Thyroid gland (tissue), 4 donors: Measurements from ENCODE around the gene VPS33A. TPM values are rescaled to one million over a fixed set of nuclear protein-coding genes. Genes with fewer than 3 reads are reported as not detected.

ENCODE experiments used
- DNase-seq, 2 donors: peaks; one replicate each; pipeline ENCODE4 v3.0.0-alpha.2; 2019
- H3K27ac ChIP-seq, 3 donors: fragments of 200-600 bp; sonication (generic); 1 replicate in 2 of 3; 2 replicates in 1 of 3; pipeline ENCODE4 v1.5.1; 2016 to 2019; ENCODE audit warnings: mild to moderate bottlenecking in 1 of 3, moderate library complexity in 1 of 3
- H3K27me3 ChIP-seq: fragments of 200-600 bp; sonication (generic); one replicate; pipeline ENCODE4 v1.5.1; 2019
- H3K36me3 ChIP-seq, 2 donors: fragments of 200-600 bp; sonication (generic); one replicate each; pipeline ENCODE4 v1.5.1; 2016 to 2019
- H3K4me1 ChIP-seq, 2 donors: fragments of 200-600 bp; sonication (generic); one replicate each; pipeline ENCODE4 v1.5.1; 2017 to 2019
- H3K4me3 ChIP-seq, 3 donors: fragments of 200-600 bp; sonication (generic); replicated peaks in 1 of 3; 1 replicate in 2 of 3; 2 replicates in 1 of 3; pipeline ENCODE4 v1.5.1; 2016; ENCODE audit warnings: mild to moderate bottlenecking in 1 of 3
- H3K9me3 ChIP-seq: fragments of 200-600 bp; sonication (generic); one replicate; pipeline ENCODE4 v1.5.1; 2017
- CTCF ChIP-seq, 6 experiments: fragments of 200-600 bp in 3 of 6; fragments of 450-650 bp in 3 of 6; sonication (generic) in 3 of 6; IDR thresholded peaks; one replicate each; pipeline ENCODE4 v1.5.1; 2016 to 2019; ENCODE audit warnings: antibody characterized with exemption in 6 of 6, mild to moderate bottlenecking in 2 of 6, inconsistent platforms in 1 of 6, moderate library complexity in 1 of 6
- POLR2A ChIP-seq, 2 donors: fragments of 450-650 bp; IDR thresholded peaks; one replicate each; pipeline ENCODE4 v1.6.1; 2017; ENCODE audit warnings: antibody characterized with exemption in 2 of 2, mild to moderate bottlenecking in 2 of 2, moderate library complexity in 1 of 2
- WGBS, 2 donors: methylation state at CpG; one replicate each; pipeline ENCODE4 v1.1.5; 2017; 5-methylcytosine and 5-hydroxymethylcytosine counted together
- intact Hi-C: fragments of 100-400 bp; cut with DNase I; formaldehyde crosslinking; loops from one replicate; pipeline ENCODE4 v1.15.1; 2023
- total RNA-seq, 4 donors: library from RNA; depleted of rRNA; stranded (reverse); fragments of >200 nt; gene quantifications; one replicate each; pipeline ENCODE4 v1.2.3, GENCODE V29; 2016

The VPS33A gene
- total RNA-seq, result 10 to 100 TPM; 14.3 to 16.4 (median 16.1) TPM

GRCh38 chr12:122266230-122266901 is at the start of gene VPS33A:
VPS33A (minus strand) TSS chr12:122266494; CDS start chr12:122266408, 86 bp downstream.
- H3K9me3 ChIP-seq, result no peaks in the 10 kb centered on the region
- peaks cover 10 to 23% of the 10 kb centered on the region in 2 donors for H3K36me3 ChIP-seq
- H3K27me3 ChIP-seq, result no peaks in the 10 kb centered on the region
- H3K27ac ChIP-seq, result peak within 1 kb of the TSS; percentile 23 to 87 (median 76)
- peak within 1 kb of the TSS; percentile 37 to 85 (median 59) for H3K4me3 ChIP-seq
- H3K4me1 ChIP-seq, result peaks cover 4 to 8% of the 10 kb centered on the region in 2 donors
- TF ChIP-seq POLR2A (IDR thresholded peaks at IDR 0.05), result peak in 1 of 2 donors; percentile 60
- peak in 2 of 6 experiments; percentile 11 to 38 for TF ChIP-seq CTCF (IDR thresholded peaks at IDR 0.05)
- DNase-seq, result peak; percentile 96 to 97
- 0 to 2% methylated on average over 20 to 40 of the region's 56 CpGs for WGBS, 2 donors
- intact Hi-C loops, result no loop called here

DNA sequence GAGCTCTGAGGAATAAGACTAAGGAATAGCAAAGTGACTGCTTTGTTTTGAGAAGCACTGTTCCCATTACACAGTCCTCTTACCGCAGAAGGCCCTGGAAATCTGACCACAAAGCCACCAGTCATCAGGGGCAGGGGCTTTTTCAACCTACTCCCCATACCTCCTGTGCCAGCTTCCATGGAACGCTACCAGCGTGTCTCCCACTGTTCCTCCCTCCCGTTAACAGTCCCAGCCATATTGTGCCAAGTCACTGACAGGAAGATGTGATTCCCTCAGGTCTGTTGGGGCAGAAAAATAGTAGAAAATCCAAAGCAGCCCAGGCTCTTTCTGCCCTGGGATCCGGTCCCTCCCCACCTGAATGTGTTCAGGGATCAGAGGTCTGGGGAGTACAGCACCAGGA is 46.6 kb upstream of the VPS33A start:
- DNase-seq, result no peak
- WGBS, 2 donors, result 98% methylated on average over 5 of the region's 5 CpGs
- no peak overlapping the region for H3K27ac ChIP-seq
- TF ChIP-seq CTCF (IDR thresholded peaks at IDR 0.05) (no peak), POLR2A (IDR thresholded peaks at IDR 0.05) (no peak)
- no peak overlapping the region for H3K4me3 ChIP-seq
- peaks cover 16 to 46% of the 10 kb centered on the region in 2 donors for H3K36me3 ChIP-seq
- intact Hi-C loops, result no loop called here
- H3K9me3 ChIP-seq, result no peaks in the 10 kb centered on the region
- H3K27me3 ChIP-seq, result no peaks in the 10 kb centered on the region
- H3K4me1 ChIP-seq, result no peaks in the 10 kb centered on the region

- Histone ChIP-seq H3K27me3 (no peaks in the 10 kb centered on the region), H3K27ac (no peak overlapping the region), H3K9me3 (no peaks in the 10 kb centered on the region), H3K4me3 (no peak overlapping the region), H3K4me1 (no peaks in the 10 kb centered on the region), H3K36me3 (peaks cover 12 to 38% of the 10 kb centered on the region in 2 donors)
- DNase-seq, result no peak
- TF ChIP-seq POLR2A (IDR thresholded peaks at IDR 0.05), result no peak
- 95% methylated on average over 5 of the region's 5 CpGs for WGBS, 2 donors
- intact Hi-C loops, result no loop called here
Observed at GRCh38 chr12:122311696-122312095, 45.4 kb upstream of the VPS33A start.

DNA sequence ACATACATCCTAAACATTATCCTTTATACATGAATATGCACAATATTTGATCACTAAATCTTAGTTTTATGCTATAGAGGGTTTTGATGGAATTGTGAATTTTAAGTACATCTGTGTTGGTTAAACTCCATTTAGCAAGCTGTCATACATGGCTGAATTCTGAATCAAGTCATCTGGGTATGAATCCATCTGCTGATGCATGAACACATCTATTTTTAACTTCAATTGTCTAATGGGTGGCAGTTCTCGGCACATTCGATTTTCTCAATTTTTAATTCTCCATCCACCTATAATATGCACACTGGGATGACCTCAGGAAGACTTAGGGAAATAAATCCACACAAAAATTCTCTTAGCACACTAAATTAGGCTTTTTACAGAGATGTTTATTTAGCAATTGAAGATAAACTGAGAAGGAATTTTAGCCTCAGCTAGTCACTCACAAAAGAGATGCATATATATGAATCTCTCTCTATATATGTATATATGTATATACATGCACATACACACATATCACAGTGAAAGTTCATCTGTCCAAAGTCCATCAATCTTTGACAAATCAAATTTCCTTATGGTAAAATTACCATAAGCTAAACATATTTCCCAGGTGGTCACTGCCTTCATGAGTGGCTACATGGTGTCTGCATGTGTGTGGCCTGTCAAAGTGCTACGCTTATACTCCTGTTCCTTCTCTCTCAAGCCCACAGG is 44.5 kb upstream of the VPS33A start:
- no peaks in the 10 kb centered on the region for H3K27me3 ChIP-seq
- H3K27ac ChIP-seq, result no peak overlapping the region
- no peak overlapping the region for H3K4me3 ChIP-seq
- DNase-seq, result no peak
- intact Hi-C loops, result no loop called here
- WGBS, 2 donors, result 90 to 94% methylated on average over 3 of the region's 3 CpGs
- H3K9me3 ChIP-seq, result no peaks in the 10 kb centered on the region
- no peaks in the 10 kb centered on the region for H3K4me1 ChIP-seq
- peaks cover 12 to 36% of the 10 kb centered on the region in 2 donors for H3K36me3 ChIP-seq
- TF ChIP-seq POLR2A (IDR thresholded peaks at IDR 0.05), result no peak
- TF ChIP-seq CTCF (IDR thresholded peaks at IDR 0.05), result no peak

GRCh38 chr12:122309564-122310121 is 43.3 kb upstream of the VPS33A start:
- peaks cover 12 to 35% of the 10 kb centered on the region in 2 donors for H3K36me3 ChIP-seq
- intact Hi-C loops, result no loop called here
- H3K27me3 ChIP-seq, result no peaks in the 10 kb centered on the region
- DNase-seq, result no peak
- no peaks in the 10 kb centered on the region for H3K4me1 ChIP-seq
- H3K27ac ChIP-seq, result no peak overlapping the region
- 86 to 88% methylated on average over 8 of the region's 8 CpGs for WGBS, 2 donors
- no peak overlapping the region for H3K4me3 ChIP-seq
- TF ChIP-seq POLR2A (IDR thresholded peaks at IDR 0.05), result no peak
- TF ChIP-seq CTCF (IDR thresholded peaks at IDR 0.05), result no peak
- H3K9me3 ChIP-seq, result no peaks in the 10 kb centered on the region
